Stomach (tissue), 4 donors: Measurements from ENCODE around the gene SYNE3.

Source experiments
- EP300 ChIP-seq: sonication (generic); formaldehyde crosslinking; IDR thresholded peaks from one replicate; pipeline ENCODE4 v1.6.1; 2017; ENCODE audit warnings: antibody characterized with exemption
- POLR2A ChIP-seq, 4 donors: fragments of 450-650 bp; IDR thresholded peaks; one replicate each; pipeline ENCODE4 v1.6.1; 2016; ENCODE audit warnings: antibody characterized with exemption in 4 of 4, control low read depth in 2 of 4, mild to moderate bottlenecking in 1 of 4, moderate library complexity in 1 of 4
- POLR2AphosphoS5 ChIP-seq, 3 donors: sonication (generic); formaldehyde crosslinking; IDR thresholded peaks; one replicate each; pipeline ENCODE4 v1.6.1; 2016; ENCODE audit warnings: antibody characterized with exemption in 3 of 3
- TF ChIP-seq, protein P1 (sequence below), 7 experiments: fragments of 450-650 bp in 4 of 7; fragments of 200-600 bp in 3 of 7; sonication (generic) in 3 of 7; IDR thresholded peaks; one replicate each; pipeline ENCODE4 v1.5.1; 2016 to 2019; ENCODE audit warnings: antibody characterized with exemption in 7 of 7, control low read depth in 2 of 7, mild to moderate bottlenecking in 1 of 7

GRCh38 chr14:95545515-95546168, 29.2 kb upstream of the SYNE3 start:
- TF ChIP-seq, protein P1, sequence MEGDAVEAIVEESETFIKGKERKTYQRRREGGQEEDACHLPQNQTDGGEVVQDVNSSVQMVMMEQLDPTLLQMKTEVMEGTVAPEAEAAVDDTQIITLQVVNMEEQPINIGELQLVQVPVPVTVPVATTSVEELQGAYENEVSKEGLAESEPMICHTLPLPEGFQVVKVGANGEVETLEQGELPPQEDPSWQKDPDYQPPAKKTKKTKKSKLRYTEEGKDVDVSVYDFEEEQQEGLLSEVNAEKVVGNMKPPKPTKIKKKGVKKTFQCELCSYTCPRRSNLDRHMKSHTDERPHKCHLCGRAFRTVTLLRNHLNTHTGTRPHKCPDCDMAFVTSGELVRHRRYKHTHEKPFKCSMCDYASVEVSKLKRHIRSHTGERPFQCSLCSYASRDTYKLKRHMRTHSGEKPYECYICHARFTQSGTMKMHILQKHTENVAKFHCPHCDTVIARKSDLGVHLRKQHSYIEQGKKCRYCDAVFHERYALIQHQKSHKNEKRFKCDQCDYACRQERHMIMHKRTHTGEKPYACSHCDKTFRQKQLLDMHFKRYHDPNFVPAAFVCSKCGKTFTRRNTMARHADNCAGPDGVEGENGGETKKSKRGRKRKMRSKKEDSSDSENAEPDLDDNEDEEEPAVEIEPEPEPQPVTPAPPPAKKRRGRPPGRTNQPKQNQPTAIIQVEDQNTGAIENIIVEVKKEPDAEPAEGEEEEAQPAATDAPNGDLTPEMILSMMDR (IDR thresholded peaks at IDR 0.05): no peak
- TF ChIP-seq POLR2A (IDR thresholded peaks at IDR 0.05) (no peak), POLR2AphosphoS5 (IDR thresholded peaks at IDR 0.05) (no peak), EP300 (no peak)
